ENCODE measurements around the gene TEX29. TPM values are rescaled to one million over a fixed set of nuclear protein-coding genes. Genes with fewer than 3 reads are reported as not detected.

TEX29 gene
- total and polyA plus RNA-seq, 9 of the 15 experiments (the other 6 are each of a cell fraction or from before 2014, with no cell fraction given) = 0.11 TPM; not detected in 7

- TF ChIP-seq CHD7 (IDR thresholded peaks at IDR 0.05; ENCODE audit: low read depth, low read length) (no peak), ATF2 (CRISPR knock-in tag; IDR thresholded peaks at IDR 0.05) (no peak), PATZ1 (CRISPR knock-in tag; IDR thresholded peaks at IDR 0.05; ENCODE audit: borderline replicate concordance) (no peak), ETV5 (CRISPR knock-in tag; IDR thresholded peaks at IDR 0.05; ENCODE audit: low read depth) (no peak), TAL1 (IDR thresholded peaks at IDR 0.05) (no peak), STAG1 (CRISPR knock-in tag; IDR thresholded peaks at IDR 0.05; ENCODE audit: borderline replicate concordance) (no peak)
Observed at GRCh38 chr13:111314852-111315251, 5.6 kb upstream of the TEX29 start (continued).

Data from K562 (cell line).